HG03575 (cell line): ENCODE results near the gene SH3BP2.

Experiments
- ATAC-seq: cut with Tn5 transposase; IDR thresholded peaks from one replicate; pipeline ENCODE4 v1.9.1; 2021; ENCODE audit not compliant: unreplicated experiment, insufficient number of reproducible peaks, low FRiP score; ENCODE audit errors: extremely low read depth

SH3BP2 gene

DNA sequence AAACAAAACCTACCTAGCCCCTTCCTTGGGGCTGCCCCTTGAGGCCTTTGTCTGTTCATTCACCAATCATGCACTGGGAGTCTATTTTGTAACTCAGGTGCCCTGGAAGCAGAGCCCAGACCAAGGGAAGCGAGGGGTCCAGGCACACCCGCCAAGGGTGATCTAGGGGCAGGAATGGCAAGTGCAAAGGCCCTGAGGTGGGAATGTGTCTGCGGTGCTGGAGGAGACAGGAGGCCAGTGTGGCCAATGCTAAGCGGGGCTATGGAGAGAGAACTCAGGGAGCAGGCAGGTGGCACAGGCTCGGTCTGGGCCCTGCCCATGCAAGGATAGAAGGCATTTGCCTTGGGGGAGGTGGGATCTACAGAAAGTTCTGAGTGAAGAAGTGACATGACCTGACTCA is 3.5 kb upstream of the SH3BP2 start:
- no peak for ATAC-seq

DNA sequence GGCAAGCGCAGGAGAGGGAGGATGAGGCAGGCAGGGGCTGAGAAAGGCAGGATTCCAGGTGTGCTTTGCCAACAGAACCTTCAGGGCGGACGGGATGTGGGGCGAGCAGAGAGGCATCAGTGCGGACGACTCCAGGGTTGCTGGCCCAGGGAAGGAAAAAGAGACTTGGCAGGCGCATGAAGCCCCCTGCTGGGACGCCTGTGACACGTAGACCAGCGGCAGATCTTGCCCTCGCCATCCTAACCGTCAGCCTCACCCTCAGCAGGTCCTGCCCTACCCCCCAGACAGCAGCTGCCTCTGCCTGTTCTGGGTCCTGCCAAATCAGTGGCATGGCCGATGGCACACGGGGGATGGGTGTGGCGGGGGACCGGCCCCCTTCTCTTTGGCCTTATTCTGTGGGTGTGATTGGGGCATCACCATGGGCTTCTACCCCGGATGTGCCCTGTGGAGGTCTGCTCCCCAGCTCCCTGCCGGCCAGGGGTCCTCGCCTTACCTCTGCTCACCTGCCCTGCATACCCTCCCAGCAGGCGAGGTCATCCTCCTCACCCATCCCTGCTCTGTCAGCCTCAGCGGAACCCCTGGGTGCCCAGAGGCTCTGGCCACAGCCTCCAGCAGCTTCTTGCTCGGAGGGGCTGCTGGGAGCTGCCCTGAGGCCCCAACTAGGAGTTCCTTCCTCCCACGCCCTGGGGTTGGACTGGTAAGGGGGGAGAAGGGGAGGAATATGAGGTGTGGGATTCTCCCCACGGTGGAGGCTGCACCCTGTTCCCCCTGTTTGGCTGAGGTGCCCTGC is 2.9 kb upstream of the SH3BP2 start:
- ATAC-seq: no peak

DNA sequence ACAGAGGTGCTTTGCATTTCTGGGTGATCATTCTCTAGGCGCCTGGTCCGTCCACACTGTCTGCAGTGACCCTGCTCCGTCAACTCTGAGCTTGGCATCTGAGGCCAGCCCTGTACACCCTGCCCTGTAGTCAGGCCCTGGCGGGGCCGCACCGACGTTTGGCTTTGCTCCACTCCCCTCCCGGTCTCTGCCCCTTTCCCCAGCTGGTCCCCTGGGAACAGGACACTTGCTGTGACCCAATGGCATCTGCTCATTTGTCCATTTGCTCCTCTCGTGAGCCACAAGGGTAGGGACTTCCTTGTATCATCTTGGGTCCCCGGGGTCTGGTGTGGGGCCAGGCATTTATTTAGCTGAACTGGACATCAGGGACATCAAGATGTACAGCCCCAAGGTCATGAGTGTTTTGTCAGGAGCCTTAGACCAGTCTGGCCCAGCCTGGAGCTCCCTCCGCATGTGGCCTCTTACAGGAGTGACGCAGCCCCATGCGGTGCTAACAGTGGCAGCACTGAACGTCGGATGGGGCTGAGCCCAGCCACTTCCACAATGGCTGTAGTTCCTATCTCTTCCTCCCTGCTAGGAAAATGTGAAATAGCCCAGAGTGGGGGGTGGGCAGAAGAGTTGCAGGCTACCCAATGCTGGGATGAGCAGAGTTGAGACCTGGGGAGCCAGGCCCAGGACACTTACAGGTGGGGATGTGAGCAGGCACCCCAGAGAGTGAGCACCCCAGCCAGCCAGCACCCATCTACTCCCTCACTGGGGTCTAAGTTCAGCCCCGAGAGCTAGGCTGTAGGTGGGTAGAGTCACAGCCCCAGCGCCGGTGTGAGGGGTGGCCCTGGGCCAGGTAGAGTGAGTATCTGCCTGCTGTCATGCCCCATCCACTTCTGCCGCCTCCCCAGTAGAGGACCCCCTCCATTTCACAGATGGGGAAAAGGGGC is 2.0 kb upstream of the SH3BP2 start:
- no peak for ATAC-seq

DNA sequence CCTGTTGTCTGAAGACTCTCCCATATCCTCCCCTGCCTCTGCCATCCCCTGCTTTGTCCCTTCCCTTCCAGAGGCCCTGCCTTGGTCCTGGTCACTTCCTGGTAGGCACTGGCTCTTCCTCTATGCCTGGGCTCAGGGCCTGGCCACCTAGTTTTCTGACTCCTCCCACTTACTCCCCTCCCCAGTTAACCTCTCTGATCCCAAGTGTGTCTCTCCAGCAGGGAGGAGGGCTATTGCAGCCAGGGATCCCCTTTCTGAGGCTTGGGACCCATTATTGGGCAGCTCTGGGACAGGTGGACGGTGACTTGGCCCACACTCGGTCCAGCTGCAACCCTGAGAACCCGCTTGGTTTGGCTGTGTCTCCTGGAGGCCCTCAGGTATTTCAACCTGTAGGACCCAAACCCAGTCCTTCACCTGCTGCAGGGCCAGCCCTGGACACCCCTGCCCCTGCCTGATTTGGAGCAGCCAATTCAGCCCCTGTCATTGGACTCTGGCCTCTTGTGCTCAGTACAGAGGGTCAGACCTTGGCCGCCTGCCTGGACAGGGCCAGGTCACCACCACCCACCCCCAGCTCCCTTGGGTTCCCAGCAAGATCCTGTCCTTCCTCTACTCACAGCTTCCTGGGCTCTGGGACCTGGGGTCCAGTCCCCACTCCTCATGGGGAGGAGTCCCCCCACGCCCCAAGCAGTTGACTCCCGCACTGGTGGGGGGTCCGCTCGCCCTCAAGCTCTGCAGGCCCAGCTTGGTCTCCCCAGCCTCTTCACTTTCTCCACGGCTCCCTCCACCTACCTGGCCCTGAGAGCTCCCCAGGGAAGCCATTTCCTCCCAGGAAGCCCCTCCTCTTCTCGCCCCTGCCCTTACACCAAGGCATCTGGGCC is 1.1 kb upstream of the SH3BP2 start:
- ATAC-seq: no peak

DNA sequence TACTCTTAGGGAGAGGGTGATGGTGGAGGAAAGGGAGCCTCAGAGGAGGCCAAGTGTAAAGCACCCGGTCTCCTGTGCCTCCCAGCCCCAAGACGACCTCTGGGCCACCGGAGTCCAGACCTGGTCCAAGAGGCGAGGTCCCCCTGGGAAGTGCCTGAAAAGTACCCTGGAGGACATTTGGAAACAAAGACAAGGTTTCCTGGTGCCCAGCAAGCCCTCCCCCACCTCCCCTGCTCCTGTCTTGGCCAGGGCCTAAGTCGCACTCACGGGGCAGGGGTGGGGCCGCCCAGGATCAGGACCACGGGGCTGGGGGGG is 532 bp upstream of the SH3BP2 start:
- ATAC-seq: no peak

DNA sequence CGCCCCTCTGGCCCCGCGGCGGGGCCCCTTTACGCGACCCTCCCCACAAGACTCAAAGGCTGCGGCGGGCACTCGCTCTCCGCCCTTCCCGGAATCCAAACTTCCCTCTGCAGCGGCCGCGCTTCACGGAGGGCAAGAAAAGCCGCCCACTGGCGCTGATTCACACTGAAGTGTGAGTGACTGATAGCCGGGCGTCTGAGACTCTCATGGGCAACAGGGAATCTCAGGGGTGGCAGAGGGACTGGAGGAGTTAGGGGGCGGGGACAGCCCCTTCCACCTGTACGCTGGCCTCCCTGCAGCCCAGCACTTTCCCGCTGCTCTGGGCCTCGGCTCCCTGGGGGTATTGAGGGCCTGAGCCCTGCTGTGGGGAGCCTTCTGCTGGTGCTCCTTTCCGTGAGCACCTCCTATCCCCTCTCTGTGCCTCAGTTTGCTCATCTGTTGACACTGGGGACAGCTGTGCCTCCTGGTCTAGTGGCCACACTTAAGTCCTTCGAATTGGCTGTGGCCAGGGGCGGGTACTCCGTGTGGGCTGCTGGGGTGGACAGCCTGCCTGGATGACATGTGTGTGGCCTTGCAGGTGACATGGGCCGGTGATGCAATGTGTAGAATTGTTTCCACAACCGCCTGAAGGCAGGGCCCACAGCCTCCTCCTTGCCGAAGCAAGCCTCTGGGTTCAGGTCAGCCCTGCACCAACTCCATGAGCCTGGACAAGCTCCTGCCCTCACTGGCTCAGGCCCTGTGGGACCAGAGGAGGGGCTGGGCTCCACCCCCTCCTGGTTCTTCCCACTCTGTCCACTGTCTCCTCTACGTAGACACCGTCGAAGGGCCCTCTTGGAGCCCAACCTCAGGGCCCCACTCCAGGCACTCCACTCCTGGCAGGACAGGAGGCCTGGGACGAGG is 951 bp downstream of the SH3BP2 start:
- ATAC-seq: no peak

DNA sequence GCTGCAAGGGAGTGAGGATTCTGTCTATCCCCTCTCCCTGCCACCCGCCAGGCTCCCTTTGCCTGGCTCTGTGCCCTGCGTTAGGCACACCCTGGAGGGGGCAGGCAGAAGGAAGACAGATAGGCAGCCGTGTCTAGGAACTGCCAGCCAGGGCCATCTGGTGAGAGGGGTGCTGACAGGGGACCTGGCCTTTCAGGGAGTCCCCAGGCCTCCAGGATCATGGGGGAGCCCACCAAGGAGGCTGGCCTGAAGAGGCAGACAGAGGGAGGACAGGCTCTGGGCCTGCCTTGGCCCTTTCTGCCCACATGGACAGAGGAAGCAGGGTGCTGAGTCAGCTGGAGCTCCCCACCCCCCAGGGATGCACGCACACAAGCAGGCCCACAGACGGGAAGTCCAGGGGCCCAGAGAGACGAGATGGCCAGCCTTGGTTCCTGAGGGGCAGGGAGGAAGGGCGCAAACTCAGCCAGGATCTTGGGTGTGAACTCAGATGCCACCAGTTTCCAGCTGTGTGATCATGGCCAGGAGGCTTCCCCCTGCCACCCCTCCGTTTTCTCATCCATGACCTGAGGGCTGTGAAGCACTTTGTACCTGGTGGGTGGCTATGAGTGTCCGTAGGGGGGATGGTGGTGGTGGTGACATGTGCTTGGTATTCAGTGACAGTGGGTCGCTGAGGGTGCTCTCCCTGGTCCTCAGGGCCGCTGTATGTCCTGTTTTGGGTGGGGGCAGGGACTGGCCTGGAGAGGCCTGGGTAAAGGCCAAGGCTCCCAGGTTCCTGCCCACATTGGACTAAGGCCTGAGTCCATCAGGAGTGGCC is 1.8 kb downstream of the SH3BP2 start:
- ATAC-seq: no peak

DNA sequence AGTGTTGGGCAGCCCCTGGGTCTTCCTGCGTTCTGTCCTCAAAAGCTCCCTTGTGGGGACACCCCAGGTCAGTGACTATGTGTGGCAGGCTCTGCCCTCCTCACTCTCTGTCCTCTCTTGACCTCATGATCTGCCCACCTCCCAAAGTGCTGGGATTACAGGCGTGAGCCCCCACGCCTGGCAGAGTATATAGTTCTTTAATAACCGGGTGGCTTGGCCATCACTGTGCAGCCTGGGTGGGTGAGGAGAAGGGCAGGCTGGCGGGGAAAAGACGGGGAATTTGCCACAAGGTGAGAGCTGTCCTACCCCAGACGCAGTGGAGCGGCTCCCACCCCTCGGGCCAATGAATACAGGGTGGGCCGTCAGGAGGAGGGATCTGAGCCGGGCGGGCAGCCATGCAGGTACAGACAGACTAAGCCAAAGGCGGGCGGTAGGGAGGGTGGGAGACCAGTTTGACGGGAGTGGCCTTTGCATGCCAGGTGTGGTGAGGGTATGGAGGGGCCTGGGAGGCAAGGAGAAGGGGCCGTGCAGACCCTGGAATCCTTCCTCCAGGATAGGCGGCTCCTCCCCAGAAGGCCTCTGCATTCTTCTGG is 2.5 kb downstream of the SH3BP2 start:
- no peak for ATAC-seq

DNA sequence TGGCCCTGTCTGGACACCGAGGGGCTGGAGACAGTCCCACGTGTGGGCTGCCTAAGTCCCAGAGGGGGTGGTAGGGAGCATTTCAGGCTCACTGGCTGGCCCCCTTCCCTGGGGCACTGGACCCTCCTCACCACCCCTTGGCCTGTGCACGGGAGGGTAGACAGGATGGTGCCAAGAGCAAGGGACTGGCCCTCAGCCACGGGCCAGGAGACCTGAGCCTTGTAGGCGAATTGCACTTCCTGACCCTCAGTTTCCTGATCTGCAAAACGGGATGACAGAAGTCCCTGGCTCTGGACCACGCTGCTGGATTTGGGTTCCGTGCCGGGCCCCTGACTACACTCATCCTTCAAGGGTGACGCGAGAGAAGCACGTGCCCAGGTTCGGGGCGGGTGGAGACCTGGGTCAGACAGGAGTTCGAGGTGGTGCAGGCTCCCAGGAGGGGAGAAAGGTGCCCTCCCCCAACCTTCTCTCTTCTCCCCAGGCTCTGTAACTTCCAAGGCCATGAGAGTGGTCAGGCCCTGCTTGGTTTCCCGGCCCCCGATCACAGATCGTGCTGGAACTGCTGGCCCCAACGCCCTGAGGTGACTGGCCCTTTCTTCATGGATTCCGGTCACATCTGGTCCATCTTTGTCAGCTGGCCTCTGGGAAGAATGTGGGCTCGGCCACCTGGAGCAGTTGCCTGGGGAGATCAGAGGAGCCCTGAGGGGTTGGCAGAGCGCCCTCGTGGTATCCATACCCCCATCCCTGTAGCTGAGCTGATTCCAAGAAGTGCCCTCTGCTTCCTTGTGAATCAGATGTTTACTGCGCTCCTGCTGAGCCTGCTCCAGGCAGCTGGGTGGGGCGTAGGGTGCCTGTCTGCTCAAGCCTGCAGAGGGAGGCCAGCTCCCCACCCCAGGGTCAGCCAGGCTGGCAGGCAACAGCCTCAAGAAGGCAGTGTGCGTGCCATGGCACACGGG is 3.3 kb downstream of the SH3BP2 start:
- no peak for ATAC-seq

DNA sequence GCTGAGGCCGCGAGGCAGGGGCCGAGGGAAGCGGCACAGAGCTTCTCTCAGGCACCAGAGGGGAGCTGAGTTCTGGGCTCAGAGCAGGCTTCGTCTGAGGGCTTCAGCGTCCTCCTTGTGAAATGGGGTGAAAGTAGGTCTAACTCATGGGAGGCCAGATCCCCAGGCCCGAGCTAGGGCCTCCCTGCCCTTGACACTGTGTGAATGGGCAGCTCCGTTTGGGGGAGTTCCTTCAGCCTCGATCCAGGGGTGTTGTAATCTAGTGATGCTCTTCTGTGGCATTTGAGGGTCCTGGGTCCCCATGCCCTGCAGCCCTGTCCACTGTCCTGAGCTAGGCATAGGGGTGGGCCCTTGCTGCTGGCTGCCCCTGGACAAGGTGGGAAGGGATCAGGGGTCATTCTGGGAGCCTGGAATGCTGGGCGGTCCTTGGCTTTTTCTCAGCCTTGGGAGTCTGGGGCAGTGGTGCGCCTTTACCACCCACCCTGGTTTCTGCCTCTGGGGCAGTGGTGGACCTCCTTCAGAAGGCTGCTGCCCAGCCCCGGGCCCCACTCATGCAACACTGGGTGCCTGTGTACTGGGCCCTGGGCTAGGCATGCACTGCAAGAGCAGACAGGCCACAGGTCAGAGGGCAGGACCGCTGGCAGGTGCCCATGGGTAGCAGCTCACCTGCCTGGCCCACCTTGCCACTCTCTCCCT is 4.1 kb downstream of the SH3BP2 start:
- no peak for ATAC-seq

DNA sequence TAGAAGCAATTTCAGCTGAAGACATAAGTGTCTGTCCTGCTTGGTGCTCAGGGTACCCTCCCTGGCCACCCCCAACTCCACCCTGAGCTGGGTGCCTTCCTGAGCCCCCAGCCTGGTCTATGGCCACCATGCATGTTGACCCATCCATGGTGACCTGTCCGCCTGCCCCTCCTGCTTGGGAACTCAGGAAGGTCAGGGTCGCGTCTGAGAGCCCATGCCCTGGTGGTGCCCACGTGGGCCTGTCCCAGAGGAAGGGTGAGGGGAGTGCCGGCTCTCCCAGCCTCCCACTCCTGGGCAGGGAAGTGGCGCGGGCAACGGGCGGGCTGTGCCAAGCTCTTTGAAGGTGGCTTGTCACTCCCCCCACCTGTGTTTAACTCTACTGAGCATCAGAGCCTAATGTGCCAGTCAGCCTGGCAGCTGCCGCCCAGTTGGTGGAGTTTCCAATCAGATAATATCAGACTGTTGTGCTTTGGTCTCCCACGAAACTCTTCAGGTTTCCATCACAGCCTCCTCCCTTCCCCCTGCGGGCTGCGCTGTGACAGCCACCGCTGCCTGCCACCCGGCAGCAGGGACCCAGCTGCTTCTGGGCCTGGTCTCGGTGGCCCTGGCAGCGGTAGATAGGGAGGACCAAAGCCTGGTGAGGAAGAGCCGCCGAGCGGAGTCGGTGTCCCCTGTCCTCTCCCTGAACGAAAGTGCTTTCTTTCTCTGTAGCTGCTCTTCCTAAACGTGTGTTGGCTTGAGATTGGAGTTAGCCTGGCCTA is 4.8 kb downstream of the SH3BP2 start:
- no peak for ATAC-seq

DNA sequence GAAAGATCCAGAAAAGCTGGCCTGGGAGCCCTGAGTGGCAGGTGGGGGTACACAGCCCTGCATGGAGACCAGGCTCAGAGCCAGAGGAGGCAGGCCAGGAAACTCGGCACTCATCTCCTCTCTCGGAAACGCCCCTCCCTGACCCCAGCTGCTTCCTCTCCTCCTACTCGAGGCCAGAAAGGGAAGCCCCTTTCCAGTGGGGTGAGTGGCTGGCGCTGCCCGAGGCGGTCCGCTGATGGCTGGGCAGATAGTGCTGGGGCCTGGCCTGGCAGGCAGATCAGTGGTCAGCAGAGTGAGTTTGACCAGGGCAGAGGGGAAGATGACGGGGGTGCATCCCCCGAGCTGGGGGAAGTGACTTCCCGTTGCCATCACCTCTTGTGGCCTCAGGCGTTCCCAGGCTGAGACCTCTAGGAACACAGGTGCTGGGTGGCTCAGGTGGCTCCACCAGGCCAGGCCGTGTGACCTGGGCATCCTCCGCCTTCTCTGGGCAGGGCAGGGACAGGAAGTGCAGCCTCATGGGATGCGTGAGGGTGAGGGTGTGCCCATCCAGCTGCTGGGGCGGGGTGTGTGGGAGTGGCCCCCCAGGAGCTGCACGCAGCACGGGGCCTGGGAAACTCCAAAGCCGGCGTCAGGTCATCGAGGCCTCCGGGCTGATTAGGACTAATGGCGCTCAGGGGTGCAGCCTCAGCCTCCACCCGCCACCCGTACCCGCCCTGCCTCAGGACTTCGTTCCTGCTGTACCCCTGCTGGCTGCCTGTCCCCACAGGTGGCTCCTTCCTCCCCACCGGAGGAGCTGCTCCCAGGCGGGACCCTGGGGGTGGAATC is 5.7 kb downstream of the SH3BP2 start:
- no peak for ATAC-seq

DNA sequence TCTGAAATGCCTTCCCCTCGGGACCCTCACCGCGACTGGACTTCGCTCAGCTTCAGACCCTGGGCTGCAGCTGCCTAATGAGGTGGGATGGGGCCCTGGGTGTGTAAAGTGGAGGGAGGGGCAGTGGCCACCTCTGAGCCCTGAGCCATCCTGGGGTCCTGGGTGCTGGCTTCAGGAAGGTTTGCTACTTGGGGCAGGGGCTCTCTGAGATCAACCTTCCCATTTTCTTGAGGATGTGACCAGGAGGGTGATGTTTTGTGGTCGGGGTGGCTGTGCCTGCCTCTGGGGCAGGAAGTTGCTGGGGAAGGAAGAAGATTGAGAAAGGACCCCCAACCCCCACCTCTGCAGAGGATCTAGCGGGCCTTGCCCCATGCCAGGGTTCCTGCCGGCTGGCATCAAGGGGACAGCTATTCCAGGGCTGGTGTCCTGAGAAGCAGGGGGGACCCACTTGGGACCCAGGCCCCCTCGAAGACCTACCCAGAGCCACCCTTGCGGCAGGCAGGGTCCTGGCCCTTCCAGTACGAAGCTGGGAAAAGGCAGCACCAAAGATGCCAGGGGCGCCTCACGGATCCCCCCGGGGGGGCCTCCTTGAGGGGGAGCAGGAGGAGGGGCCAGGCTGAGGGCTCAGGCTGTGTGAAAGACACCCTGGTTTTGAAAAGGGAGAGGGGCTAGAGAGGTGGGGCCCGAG is 6.5 kb downstream of the SH3BP2 start:
- ATAC-seq: no peak
